ENCODE results near the gene TNIK.

GRCh38 chr3:171429635-171430034 is 30.6 kb downstream of the TNIK start:
- TF ChIP-seq CTCF (IDR thresholded peaks at IDR 0.05) (no peak), POLR2A (IDR thresholded peaks at IDR 0.05; ENCODE audit: low read depth) (no peak), POLR2AphosphoS5 (IDR thresholded peaks at IDR 0.05) (no peak)

Data from esophagus muscularis mucosa (tissue), 3 donors.